Stimulated activated CD4-positive, alpha-beta T cell treated with anti-CD3 and anti-CD28 coated beads, Interleukin-1b, Interleukin-23, amount 100 ng/mL, for 1 hour (primary cell): ENCODE data around the gene CDC7.
"Not testable (repeated sequence)": the region's sequence is repeated elsewhere in the genome, so short reads cannot be mapped to it uniquely, and the experiment has no call there.

ENCODE experiments used
- DNase-seq, 2 donors: peaks; one replicate each; pipeline ENCODE4 v3.0.0-alpha.2; 2020; ENCODE audit warnings: low read depth in 2 of 2

The CDC7 gene

DNA sequence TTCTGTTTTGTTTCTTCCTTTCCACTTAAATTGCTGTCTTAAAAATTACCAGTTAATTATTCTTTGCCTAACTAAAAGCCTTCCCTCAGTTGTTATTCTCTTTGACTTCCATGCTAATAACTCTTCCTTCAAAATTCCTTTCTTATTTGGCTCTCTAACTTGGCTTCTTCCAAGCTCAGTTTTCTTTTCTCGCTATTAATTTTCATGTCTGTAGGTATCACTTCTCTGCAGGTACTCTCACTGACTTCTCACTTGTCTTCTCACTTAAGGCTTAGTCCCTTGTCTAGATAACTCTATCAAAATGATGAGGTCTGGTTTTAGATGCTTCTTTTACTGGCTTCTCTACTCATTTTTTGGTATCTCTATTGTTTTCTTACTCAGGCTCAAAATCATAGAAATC lies 10.1 kb downstream of the CDC7 start:
- DNase-seq = no peak

DNA sequence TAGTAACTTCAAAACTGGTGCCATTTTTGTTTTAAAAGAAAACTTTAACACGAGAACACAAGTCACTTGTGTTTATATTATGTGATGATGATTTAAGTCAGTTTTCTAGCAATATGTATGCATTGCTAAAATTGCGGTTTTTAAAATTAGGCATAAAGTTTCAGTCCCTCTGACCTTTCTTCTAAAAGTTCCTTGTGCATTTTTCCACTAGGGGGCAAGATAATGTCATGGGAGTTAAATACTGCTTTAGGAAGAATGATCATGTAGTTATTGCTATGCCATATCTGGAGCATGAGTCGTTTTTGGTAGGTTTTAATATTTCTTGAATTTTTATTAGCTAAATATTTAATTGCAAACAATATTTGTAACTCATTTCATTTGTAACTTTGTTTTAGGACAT lies 10.7 kb downstream of the CDC7 start:
- DNase-seq = no peak

DNA sequence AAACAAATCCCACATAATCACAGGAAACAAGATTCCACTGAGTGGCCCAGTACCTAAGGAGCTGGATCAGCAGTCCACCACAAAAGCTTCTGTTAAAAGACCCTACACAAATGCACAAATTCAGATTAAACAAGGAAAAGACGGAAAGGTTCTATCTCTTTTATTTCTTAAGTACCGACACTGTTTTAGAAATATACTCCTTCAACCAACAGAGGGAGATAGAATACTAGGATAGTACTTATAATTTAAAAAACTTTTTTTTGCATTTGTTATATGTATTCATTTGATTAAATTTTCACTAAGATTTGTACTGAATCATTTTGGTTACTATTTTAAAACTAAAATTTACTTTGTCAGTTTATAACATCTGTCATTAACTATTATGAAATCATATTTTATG lies 12.5 kb downstream of the CDC7 start:
- no peak for DNase-seq

DNA sequence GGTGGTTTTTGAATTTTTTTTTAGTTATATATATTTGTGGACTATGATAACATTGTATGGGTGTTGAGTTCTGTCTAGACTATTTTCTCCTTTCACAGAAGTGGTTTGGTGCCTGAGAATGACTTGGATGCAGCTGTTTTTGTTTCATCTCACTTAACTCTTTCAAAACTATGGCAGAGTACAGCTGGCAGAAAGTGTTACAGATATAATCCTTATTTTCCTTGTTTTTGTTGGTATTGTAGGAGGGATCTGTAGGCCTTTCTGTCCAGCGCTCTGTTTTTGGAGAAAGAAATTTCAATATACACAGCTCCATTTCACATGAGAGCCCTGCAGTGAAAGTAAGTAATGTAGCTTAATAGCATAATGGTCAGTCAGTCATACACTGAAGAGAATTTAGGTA lies 13.1 kb downstream of the CDC7 start:
- no peak for DNase-seq

DNA sequence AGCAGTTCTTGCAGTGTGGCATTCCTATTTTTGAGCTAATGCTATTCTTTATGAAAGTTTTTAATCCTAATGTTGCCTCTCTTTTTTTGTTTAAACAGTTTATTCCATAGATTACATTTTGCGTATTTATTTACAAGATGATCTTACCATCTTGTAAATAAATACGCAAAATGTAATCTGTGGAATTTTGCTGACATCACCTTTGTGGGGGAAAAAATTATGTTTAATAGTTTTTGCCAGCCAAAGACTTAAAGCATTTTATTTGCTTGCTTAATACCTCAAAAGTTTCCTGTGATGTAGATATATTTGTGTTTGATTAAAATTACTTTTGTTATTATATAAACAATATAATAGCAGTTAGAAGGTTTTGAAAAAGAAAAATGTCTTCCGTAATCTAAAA lies 15.3 kb downstream of the CDC7 start:
- DNase-seq = no peak

DNA sequence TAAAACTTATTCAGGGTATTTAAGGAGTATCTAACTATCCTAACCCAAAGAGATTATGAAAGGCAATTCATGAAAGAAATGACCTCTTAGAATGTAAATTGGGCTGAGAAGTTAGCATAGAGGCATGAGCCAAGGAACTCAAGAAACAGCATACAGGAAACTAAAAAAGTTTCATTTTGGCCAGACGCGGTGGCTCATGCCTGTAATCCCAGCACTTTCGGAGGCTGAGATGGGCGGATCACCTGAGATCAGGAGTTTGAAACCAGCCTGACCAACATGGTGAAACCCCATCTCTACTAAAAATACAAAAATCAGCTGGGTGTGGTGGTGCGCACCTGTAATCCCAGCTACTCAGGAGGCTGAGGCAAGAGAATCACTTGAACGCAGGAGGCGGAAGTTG lies 16.0 kb downstream of the CDC7 start:
- not testable (repeated sequence) for DNase-seq

DNA sequence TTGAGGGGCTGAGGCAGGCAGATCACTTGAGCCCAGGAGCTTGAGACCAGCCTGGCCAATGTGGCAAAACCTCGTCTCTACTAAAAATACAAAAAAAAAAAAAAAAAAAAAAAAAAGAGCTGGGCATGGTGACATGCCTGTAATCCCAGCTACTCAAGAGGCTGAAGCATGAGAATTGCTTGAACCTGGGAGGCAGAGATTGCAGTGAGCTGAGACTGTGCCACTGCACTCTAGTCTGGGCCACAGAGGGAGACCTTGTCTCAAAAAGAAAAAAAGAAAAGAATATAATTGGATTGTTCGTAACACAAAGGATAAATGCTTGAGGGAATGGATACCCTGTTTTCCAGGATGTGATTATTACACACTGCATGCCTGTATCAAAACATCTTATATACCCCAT lies 18.5 kb downstream of the CDC7 start:
- DNase-seq = not testable (repeated sequence)

DNA sequence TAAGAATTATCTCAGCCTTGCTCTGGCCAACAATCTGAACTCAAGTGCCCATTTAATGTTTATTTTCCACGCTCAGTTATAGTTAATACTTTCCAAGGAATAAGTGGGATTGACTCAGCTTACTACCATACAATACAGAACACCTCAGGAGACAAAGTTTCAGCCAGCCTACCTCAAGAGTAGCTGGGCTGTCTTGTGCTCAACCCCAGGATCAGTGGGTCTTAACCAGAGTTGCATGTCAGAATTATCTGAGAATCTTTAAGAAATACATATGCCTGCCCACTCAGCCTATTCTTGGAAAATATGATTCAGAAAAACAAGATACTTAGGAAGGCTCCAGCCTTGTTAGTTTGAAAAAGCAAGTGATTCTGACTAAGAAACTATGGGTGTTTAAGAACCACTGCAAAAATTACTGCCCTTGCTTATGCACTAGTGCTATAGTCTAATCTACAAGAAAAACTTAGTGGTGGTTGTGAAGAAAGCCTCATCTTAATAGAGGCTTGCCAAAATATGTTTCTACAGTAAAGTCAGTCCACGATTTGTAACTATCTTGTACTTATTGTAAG lies 20.4 kb downstream of the CDC7 start:
- DNase-seq = no peak

DNA sequence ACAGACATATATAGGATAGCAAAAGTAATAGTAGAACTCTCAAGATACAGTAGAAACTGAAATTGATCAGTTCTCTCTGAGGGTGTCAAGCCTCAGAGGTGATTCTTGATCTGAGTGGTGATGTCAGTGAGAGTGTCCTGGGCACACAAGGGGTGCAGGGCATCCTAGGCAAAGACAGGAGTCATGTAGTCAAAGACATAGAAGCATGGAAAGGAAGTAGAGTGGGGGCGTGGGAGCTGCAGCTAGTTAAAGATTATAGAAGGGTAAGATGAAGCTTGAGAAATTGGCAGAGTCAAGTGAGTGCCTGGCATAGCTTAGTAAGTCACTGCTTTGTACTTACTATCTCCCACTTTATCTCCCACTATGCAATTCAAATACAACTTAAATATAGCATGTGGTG lies 22.8 kb downstream of the CDC7 start:
- no peak for DNase-seq

DNA sequence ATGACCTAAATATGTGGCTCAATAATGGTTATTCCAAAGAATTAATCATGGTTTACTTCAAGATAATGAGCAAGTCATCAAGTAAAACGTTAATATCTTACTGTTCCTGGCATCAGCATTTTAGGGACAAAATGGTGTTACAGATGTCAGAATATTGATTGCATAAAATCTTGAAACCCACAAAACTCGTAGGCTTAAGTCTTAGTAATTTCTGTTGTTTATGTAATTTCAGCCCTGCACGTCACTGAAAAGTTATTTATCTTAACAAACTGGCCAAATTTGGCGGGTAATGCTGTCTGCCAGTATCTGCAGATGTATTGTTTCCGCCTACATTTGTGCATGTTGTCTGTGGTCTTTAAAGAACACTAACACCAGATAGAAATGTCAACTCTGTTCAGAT lies 25.8 kb downstream of the CDC7 start:
- no peak for DNase-seq

DNA sequence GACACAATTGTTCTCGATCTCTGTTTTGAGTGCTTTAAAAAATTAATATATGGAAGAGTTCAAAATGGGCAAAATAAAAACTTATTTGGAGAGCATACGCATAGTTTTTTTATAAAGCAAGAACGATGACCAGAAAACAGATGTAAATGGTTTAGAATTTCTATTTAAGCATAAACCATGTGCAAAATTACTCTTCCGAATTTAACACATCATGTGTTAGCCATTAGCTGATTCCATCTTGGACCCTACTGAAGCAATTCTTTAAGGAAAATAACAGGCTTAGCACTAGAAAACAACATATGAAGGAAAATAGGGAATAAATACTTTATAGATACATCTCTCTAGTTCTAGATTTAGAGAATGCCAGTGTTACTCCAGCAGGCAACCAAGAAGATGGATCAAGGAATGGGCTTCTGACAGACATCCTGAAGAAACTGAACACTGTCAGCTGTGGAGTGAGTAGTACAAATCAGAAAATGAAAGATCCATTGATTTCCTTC lies 26.7 kb downstream of the CDC7 start:
- DNase-seq = no peak

DNA sequence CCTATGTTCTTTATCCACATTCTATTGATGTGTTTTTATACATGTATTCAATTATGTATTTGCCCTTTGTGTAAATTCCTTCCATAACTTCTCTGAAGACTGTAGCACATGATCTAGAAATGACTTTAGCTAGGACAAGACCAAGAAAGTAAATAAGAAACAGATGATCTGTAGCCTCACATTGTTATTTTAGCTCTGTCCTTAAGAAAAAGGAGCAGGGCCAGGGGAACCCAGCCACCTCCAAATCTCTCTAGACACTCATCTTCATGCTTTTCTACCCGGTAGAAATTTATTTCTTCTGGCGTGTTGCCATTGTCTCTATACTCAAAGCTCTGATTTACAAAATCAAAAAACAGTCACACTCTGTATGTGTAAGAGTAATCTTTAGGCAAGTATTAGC lies 27.1 kb downstream of the CDC7 start:
- no peak for DNase-seq

DNA sequence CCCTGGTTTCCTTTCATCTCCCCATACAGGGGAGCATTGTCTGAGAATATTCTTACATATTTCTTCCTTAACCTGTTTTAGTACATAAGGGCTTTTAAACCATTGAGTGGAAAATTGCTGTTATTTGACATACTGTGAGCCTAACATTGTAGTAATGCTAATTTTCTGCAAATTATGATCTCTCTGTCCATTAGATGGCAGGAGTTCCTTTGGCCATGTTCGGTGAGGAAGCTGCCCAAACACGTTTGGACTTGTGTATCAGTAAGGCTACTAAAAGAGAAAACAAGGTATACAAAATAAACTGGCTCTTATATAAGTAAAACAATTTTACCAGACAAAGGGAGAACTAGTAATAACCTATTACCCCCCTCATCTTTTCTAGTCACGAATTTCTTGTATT lies 29.2 kb downstream of the CDC7 start:
- no peak for DNase-seq

DNA sequence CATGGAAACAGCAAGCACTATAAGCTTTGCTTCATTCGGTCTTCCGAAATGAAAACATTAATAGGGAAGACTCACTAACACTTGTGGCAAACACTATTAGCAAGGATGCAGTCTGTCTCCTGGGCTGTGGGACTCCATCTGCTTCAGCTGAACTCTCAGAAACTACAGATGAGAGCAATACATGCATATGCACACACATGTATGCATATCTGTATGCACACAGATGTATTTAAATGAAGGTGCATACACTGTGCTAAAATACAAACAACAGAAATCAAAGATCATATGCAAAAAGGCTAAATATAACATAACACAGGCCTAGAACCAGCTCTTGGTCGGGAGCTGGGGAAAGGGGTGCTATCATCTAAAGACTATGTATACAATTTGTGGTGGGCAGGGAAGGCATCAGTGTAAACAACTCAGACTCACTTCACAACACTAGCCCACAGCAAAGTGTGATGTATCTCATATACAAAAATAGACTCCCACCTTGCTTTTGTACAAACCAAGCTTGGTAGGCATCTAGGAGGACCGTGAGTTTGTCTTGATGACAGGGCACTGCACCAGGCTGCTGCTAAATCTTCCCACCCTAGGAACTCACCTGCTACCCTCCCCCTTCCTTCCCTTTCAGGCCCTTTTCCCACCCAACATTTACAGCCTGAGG lies 32.8 kb downstream of the CDC7 start:
- DNase-seq = no peak

DNA sequence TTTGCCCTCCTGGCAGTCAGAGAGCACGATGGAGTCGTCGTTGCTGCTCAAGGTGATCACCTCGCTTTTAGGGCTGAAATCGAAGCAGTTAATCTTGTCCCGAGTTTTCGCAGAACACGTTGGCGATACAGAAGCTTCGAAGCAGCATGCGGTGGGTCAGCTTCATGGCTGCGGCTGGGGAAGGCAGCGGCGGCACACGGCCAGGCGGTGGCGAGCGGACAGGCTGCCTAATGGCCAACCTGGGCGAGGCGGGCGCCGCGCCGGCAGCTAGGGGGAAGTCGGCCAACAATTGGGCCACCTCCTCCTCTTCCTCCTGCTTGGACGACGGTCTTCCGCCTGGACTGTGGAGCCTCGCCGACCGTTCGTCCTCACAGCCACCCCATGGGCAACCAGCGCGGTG lies 34.8 kb downstream of the CDC7 start:
- no peak for DNase-seq

DNA sequence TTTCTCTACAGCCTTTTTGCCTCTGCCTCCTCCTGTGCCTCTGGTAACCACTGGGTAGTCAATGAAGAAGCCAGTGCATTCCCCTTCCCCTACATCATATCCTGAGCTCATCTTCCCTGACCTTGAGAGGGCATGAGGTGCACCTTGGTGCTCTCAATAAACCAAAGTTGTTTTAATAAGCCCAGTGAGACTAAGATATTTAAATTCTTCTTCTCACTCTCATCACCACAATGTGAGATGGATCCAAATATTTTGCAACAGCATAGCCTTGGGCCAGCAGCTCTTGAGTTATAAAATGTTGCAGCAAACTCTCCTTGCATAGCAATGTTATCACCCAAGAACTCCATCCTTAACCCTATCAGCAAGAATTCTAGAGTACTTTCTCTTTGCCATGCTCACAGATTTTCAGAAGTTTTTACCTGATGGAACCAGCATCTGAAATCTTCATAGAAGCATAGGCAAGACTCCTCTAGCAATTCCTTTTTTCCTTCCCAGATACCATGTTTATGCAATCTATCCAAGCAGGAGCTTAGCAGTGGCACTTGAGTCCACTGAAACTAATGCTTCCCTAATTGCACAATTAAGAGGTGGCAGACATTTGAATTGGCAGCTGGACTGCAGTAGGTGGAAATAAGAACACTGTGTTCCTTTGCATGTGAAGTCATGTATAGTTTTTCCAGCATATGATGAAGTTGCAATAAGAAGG lies 36.8 kb downstream of the CDC7 start:
- no peak for DNase-seq

DNA sequence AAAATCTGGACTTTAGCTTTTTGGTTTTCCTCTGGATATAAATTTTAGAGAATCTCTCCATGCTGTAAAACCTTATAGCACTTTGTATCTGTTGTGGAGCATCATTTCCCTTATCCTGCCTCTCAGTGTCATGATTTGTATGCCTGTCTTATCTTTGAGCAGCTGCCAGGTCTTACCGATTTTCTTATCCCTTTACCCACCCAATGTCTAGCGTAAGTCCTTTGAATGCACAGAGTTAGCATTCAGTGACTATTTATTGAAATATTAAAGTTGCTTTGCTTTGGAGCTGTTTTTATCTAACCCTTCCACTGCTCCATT lies 37.3 kb downstream of the CDC7 start:
- DNase-seq = no peak

DNA sequence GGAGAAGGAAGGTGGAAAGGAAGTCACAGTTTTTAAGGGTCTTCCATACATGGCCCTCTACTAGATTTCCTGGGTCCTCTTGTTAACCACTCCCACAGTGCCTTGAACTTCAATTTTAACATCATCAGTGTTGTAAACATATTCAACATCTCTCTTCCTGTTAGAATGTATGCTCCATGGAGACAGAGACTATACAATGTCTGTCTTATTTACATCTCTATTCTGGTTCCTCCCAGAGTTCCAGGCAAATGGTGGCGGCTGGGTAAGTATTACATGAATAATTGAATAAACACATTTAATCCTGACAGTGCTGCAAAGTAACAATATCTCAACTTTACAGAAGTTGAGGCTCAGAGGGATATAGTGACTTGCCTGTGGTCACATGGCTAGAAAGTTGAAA lies 40.3 kb downstream of the CDC7 start:
- DNase-seq = no peak

DNA sequence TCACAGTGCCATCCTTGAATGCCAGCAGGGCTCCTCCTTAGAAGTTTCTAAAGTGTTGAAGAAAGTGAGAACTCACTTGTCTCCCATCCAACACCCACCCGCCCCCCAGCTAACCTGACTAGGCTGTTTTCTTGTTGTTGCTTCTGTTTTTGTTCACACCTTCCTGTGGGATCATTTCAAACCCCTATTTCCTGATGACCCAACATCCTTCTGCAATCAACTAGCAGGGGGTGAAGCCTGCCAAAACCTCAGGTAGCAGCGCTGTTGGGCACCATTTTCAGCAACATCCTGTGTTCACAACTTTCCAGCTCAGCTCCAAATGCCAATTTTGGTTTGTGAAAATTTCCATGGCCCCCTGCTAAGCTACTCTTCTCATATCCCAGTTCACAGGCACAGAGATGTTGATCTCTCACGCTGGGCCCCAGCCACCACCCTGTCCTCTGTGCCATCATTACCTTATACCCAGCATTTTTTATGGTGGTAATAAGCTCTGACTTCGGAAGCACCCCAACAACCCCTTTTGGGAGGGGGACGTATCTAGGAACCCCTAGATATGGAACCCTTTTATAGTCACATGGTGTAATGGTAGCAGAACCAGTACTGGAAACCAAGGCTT lies 41.4 kb downstream of the CDC7 start:
- no peak for DNase-seq

DNA sequence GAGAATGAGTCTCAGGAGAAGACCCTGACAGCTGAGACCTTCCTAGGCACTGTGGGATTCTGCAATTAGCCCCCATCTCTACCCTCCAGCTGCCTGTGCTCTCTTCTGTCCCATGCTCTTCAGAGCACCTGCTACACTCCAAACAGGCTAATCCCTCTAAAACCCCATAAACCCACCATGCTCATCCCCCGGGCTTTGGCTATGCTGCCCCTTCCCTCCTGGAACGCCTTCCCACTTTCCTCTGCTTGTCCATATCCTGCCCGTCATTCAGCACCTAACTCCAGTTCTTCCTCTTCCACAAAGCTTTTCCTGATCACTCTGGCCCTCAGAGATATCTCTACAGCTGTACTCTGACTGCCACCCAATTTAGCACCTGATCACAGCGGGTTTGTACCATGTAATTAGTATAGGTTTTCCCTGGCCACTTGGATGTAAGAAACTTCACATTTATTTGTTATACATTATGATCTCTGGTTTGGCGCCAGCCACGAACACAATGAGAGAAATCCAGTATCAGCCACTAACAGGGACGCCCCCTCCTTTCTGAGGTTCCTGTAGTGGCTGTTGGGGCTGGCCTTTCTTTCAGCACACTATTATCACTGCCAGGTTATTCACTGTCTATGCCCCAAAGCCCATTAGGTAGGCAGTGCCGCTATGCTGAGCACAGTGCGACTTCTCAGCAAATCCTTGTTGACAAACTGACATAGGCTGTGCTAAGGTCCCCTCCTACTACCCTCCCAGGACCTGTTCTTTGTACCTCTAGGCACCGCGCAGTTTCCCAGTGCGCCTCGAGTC lies 45.1 kb downstream of the CDC7 start:
- DNase-seq = no peak

DNA sequence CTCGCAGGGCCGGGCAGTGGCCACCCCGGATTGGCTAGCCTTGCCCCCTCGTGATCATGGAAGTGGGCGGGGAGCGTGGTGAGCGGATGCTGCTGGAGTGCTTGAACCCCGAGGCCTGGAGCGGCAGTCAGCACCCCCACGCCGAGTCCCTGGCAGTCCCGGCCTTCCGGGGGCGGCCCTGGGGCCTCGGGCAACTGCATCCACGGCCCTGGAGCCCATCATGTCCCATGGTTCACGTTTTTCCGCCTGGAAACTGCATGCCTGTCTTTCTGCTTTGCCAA lies 45.6 kb downstream of the CDC7 start:
- DNase-seq = no peak

DNA sequence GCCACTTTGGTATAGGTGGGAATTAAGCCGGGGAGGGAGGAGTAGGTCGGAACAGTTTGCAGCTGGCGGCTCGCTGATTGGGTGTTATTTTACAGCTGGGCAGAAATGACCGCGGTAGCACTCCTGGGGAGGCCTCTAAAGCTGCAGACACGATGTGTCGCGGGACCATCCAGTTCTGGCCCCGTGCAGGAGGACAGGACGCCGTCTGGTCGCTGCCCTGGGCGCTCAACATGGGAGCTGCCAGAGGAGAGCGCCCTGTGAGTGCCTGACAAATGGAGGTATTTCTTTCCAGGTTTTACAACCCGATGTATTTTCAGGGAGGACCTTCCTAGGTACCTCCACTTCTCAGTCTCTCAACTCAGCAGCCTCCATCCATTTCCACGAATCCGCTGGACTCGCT lies 46.2 kb downstream of the CDC7 start:
- no peak for DNase-seq
